HUES64 (cell line): ENCODE data around the gene PNMA8A.

Experiments used
- H3K27ac ChIP-seq: 2 replicates; pipeline ENCODE4 v1.7.0; 2013; ENCODE audit warnings: low read depth, low read length, inconsistent platforms
- H3K27me3 ChIP-seq: 2 replicates; pipeline ENCODE4 v1.6.1; 2013; ENCODE audit warnings: mild to moderate bottlenecking, low read length; ENCODE audit not compliant: insufficient read depth
- H3K36me3 ChIP-seq: 2 replicates; pipeline ENCODE4 v1.6.1; 2013; ENCODE audit warnings: mild to moderate bottlenecking, low read length; ENCODE audit not compliant: insufficient read depth
- H3K4me1 ChIP-seq: 2 replicates; pipeline ENCODE4 v1.6.1; 2013; ENCODE audit warnings: mild to moderate bottlenecking, low read length, moderate library complexity; ENCODE audit not compliant: insufficient read depth
- H3K4me3 ChIP-seq: 2 replicates; pipeline ENCODE4 v1.5.1; 2013; ENCODE audit warnings: mild to moderate bottlenecking, low read length, moderate library complexity
- H3K9ac ChIP-seq: 2 replicates; pipeline ENCODE4 v1.6.1; 2013; ENCODE audit warnings: mild to moderate bottlenecking, low read depth, low read length
- H3K9me3 ChIP-seq: 2 replicates; pipeline ENCODE4 v1.6.1; 2013; ENCODE audit warnings: low read depth, low read length; ENCODE audit not compliant: insufficient read depth
- WGBS: fragments of 150-250, 120-280 bp; methylation state at CpG from one replicate; pipeline ENCODE4 v1.1.7; 2013; ENCODE audit warnings: missing lambda C conversion rate; 5-methylcytosine and 5-hydroxymethylcytosine counted together

The PNMA8A gene

GRCh38 chr19:46463516-46463915 is 7.8 kb downstream of the PNMA8A start:
- H3K4me1 ChIP-seq, result no peaks in the 10 kb centered on the region
- no peak overlapping the region for H3K4me3 ChIP-seq
- H3K9ac ChIP-seq, result no peak overlapping the region
- peaks cover 30% of the 10 kb centered on the region for H3K36me3 ChIP-seq
- no peaks in the 10 kb centered on the region for H3K27me3 ChIP-seq
- H3K9me3 ChIP-seq, result no peaks in the 10 kb centered on the region
- 93% methylated on average over 5 of the region's 7 CpGs for WGBS
- no peak overlapping the region for H3K27ac ChIP-seq

GRCh38 chr19:46461537-46461936 is 9.8 kb downstream of the PNMA8A start:
- Histone ChIP-seq H3K27me3 (no peaks in the 10 kb centered on the region), H3K27ac (no peak overlapping the region), H3K9ac (no peak overlapping the region), H3K4me1 (no peaks in the 10 kb centered on the region), H3K36me3 (peaks cover 12% of the 10 kb centered on the region), H3K4me3 (no peak overlapping the region), H3K9me3 (no peaks in the 10 kb centered on the region)
- 91% methylated on average over 1 of the region's 2 CpGs for WGBS

GRCh38 chr19:46460981-46461380 is 10.4 kb downstream of the PNMA8A start:
- H3K9ac ChIP-seq, result no peak overlapping the region
- H3K27ac ChIP-seq, result no peak overlapping the region
- no peaks in the 10 kb centered on the region for H3K4me1 ChIP-seq
- H3K27me3 ChIP-seq, result no peaks in the 10 kb centered on the region
- H3K4me3 ChIP-seq, result no peak overlapping the region
- WGBS, result 89% methylated on average over 1 of the region's 1 CpG
- peaks cover 6% of the 10 kb centered on the region; the same call in 1 of the 2 replicates for H3K36me3 ChIP-seq
- H3K9me3 ChIP-seq, result no peaks in the 10 kb centered on the region

GRCh38 chr19:46460055-46460454 is 11.3 kb downstream of the PNMA8A start:
- Histone ChIP-seq H3K4me1 (no peaks in the 10 kb centered on the region), H3K27me3 (no peaks in the 10 kb centered on the region), H3K4me3 (no peak overlapping the region), H3K36me3 (peaks cover 2% of the 10 kb centered on the region; the same call in 1 of the 2 replicates), H3K27ac (no peak overlapping the region), H3K9me3 (no peaks in the 10 kb centered on the region), H3K9ac (no peak overlapping the region)
- 95% methylated on average over 2 of the region's 2 CpGs for WGBS

- no peaks in the 10 kb centered on the region for H3K27me3 ChIP-seq
- WGBS, result 92% methylated on average over 4 of the region's 5 CpGs
- H3K4me3 ChIP-seq, result no peak overlapping the region
- H3K9ac ChIP-seq, result no peak overlapping the region
- H3K36me3 ChIP-seq, result peaks cover 2% of the 10 kb centered on the region; the same call in 1 of the 2 replicates
- no peaks in the 10 kb centered on the region for H3K9me3 ChIP-seq
- H3K4me1 ChIP-seq, result no peaks in the 10 kb centered on the region
- no peak overlapping the region for H3K27ac ChIP-seq
Measured at GRCh38 chr19:46456930-46457329, 14.4 kb downstream of the PNMA8A start.

GRCh38 chr19:46454244-46454643 is 17.1 kb downstream of the PNMA8A start:
- Histone ChIP-seq H3K9ac (no peak overlapping the region), H3K36me3 (no peaks in the 10 kb centered on the region), H3K27ac (no peak overlapping the region), H3K4me3 (no peak overlapping the region), H3K9me3 (0 out of 2 replicates have a peak, but pooled peaks cover 3% of the 10 kb centered on the region), H3K27me3 (no peaks in the 10 kb centered on the region), H3K4me1 (no peaks in the 10 kb centered on the region)
- 84% methylated on average over 2 of the region's 3 CpGs for WGBS

GRCh38 chr19:46453661-46454060 is 17.7 kb downstream of the PNMA8A start:
- WGBS, result 94% methylated on average over 6 of the region's 6 CpGs
- no peak overlapping the region for H3K27ac ChIP-seq
- H3K27me3 ChIP-seq, result no peaks in the 10 kb centered on the region
- H3K4me3 ChIP-seq, result no peak overlapping the region
- H3K9me3 ChIP-seq, result 0 out of 2 replicates have a peak, but pooled peaks cover 3% of the 10 kb centered on the region
- no peak overlapping the region for H3K9ac ChIP-seq
- no peaks in the 10 kb centered on the region for H3K36me3 ChIP-seq
- H3K4me1 ChIP-seq, result no peaks in the 10 kb centered on the region

GRCh38 chr19:46452186-46452585 is 19.2 kb downstream of the PNMA8A start:
- Histone ChIP-seq H3K27me3 (no peaks in the 10 kb centered on the region), H3K27ac (no peak overlapping the region), H3K4me1 (no peaks in the 10 kb centered on the region), H3K36me3 (no peaks in the 10 kb centered on the region), H3K4me3 (no peak overlapping the region), H3K9ac (no peak overlapping the region), H3K9me3 (0 out of 2 replicates have a peak, but pooled peaks cover 3% of the 10 kb centered on the region)
- 62% methylated on average over 4 of the region's 4 CpGs for WGBS

GRCh38 chr19:46451352-46451751 is 20.0 kb downstream of the PNMA8A start:
- Histone ChIP-seq H3K27ac (no peak overlapping the region), H3K27me3 (no peaks in the 10 kb centered on the region), H3K4me1 (no peaks in the 10 kb centered on the region), H3K9me3 (0 out of 2 replicates have a peak, but pooled peaks cover 3% of the 10 kb centered on the region), H3K9ac (no peak overlapping the region), H3K4me3 (no peak overlapping the region), H3K36me3 (no peaks in the 10 kb centered on the region)
- WGBS, result 91% methylated on average over 6 of the region's 6 CpGs

- H3K27me3 ChIP-seq, result no peaks in the 10 kb centered on the region
- H3K9ac ChIP-seq, result no peak overlapping the region
- no peaks in the 10 kb centered on the region for H3K4me1 ChIP-seq
- WGBS, result 85% methylated on average over 5 of the region's 5 CpGs
- no peak overlapping the region for H3K27ac ChIP-seq
- H3K4me3 ChIP-seq, result no peak overlapping the region
- 0 out of 2 replicates have a peak, but pooled peaks cover 3% of the 10 kb centered on the region for H3K9me3 ChIP-seq
- no peaks in the 10 kb centered on the region for H3K36me3 ChIP-seq
Measured at GRCh38 chr19:46450737-46451136, 20.6 kb downstream of the PNMA8A start.

- H3K36me3 ChIP-seq, result no peaks in the 10 kb centered on the region
- 0 out of 2 replicates have a peak, but pooled peaks cover 3% of the 10 kb centered on the region for H3K9me3 ChIP-seq
- no peaks in the 10 kb centered on the region for H3K27me3 ChIP-seq
- no peak overlapping the region for H3K9ac ChIP-seq
- H3K4me3 ChIP-seq, result no peak overlapping the region
- 66% methylated on average over 7 of the region's 7 CpGs for WGBS
- H3K4me1 ChIP-seq, result no peaks in the 10 kb centered on the region
- H3K27ac ChIP-seq, result no peak overlapping the region
Measured at GRCh38 chr19:46449228-46449627, 22.1 kb downstream of the PNMA8A start.

- H3K9me3 ChIP-seq, result 0 out of 2 replicates have a peak, but pooled peaks cover 3% of the 10 kb centered on the region
- no peak overlapping the region for H3K4me3 ChIP-seq
- no peaks in the 10 kb centered on the region for H3K27me3 ChIP-seq
- WGBS, result 93% methylated on average over 9 of the region's 10 CpGs
- H3K9ac ChIP-seq, result no peak overlapping the region
- H3K36me3 ChIP-seq, result no peaks in the 10 kb centered on the region
- no peaks in the 10 kb centered on the region for H3K4me1 ChIP-seq
- no peak overlapping the region for H3K27ac ChIP-seq
Measured at GRCh38 chr19:46448601-46449000, 22.8 kb downstream of the PNMA8A start.
